H1 (cell line): ENCODE results near the gene SLC26A6. TPM values are rescaled to one million over a fixed set of nuclear protein-coding genes. Genes with fewer than 3 reads are reported as not detected.

Source experiments
- CTCF ChIA-PET: fragments of 300-600 bp; sonication (Branson Sonifier 250); formaldehyde crosslinking; loops from one replicate; lab custom pipeline; 2021; ENCODE audit not compliant: partially characterized antibody; lab: Charles Lee
- POLR2A ChIA-PET: fragments of 300-600 bp; sonication (Branson Sonifier 250); formaldehyde crosslinking; loops from one replicate; lab custom pipeline; 2021; ENCODE audit warnings: inconsistent platforms; ENCODE audit not compliant: partially characterized antibody; lab: Charles Lee
- DNase-seq, 2 experiments: peaks; one replicate each; pipeline versions ENCODE4 v3.0.0 to v3.0.0-alpha.2; 2010 to 2022; ENCODE audit warnings: low spot score in 2 of 2, low read depth in 1 of 2, mixed read lengths in 1 of 2
- FAIRE-seq: peaks from 2 replicates; lab custom pipeline; 2011; peaks lifted over from hg19 to GRCh38; lab: Jason Lieb, UNC
- H2AFZ ChIP-seq: 2 replicates; pipeline ENCODE4 v1.8.1; 2012; ENCODE audit warnings: low read length, inconsistent platforms
- H2AK5ac ChIP-seq: 2 replicates; pipeline ENCODE4 v1.6.1; 2013; ENCODE audit warnings: low read depth, low read length
- H2BK120ac ChIP-seq: replicated peaks from 2 replicates; pipeline ENCODE3; 2013; ENCODE audit warnings: low read depth, low read length, inconsistent platforms
- H2BK12ac ChIP-seq: 2 replicates; pipeline ENCODE4 v1.6.1; 2013; ENCODE audit warnings: low read depth, low read length
- H2BK15ac ChIP-seq: 2 replicates; pipeline ENCODE4 v1.6.1; 2013; ENCODE audit warnings: low read length
- H2BK20ac ChIP-seq: 2 replicates; pipeline ENCODE4 v1.6.1; 2013; ENCODE audit warnings: low read length
- H2BK5ac ChIP-seq: 2 replicates; pipeline ENCODE4 v1.6.1; 2013; ENCODE audit warnings: low read depth, low read length
- H3K14ac ChIP-seq: 2 replicates; pipeline ENCODE4 v1.6.1; 2013; ENCODE audit warnings: inconsistent platforms; ENCODE audit not compliant: insufficient read length
- H3K18ac ChIP-seq: 2 replicates; pipeline ENCODE4 v1.6.1; 2013; ENCODE audit warnings: low read length; ENCODE audit errors: extremely low read depth
- H3K23ac ChIP-seq: 2 replicates; pipeline ENCODE4 v1.6.1; 2013; ENCODE audit warnings: inconsistent platforms; ENCODE audit not compliant: insufficient read length
- H3K23me2 ChIP-seq: 2 replicates; pipeline ENCODE4 v1.6.1; 2013; ENCODE audit warnings: low read depth, low read length
- H3K27ac ChIP-seq: 2 replicates; pipeline ENCODE4 v1.6.1; 2011; ENCODE audit warnings: low read depth, low read length, inconsistent platforms
- H3K27me3 ChIP-seq, 4 experiments: replicated peaks in 1 of 4; 1 replicate in 1 of 4; 2 replicates in 3 of 4; pipeline versions ENCODE4 v1.6.1 to v1.8.1; 2011 to 2013; ENCODE audit warnings: low read length in 3 of 4, mild to moderate bottlenecking in 3 of 4, inconsistent platforms in 2 of 4, mixed read lengths in 2 of 4, moderate library complexity in 1 of 4; ENCODE audit not compliant: control insufficient read depth in 3 of 4, insufficient read depth in 3 of 4; ENCODE audit errors: extremely low read depth in 1 of 4
- H3K36me3 ChIP-seq, 4 experiments: 2 replicates each; pipeline versions ENCODE4 v1.6.1 to v1.8.1; 2011 to 2013; ENCODE audit warnings: mild to moderate bottlenecking in 4 of 4, low read length in 3 of 4, moderate library complexity in 2 of 4, control low read depth in 1 of 4, inconsistent platforms in 1 of 4; ENCODE audit not compliant: insufficient read depth in 4 of 4, control insufficient read depth in 2 of 4
- H3K4ac ChIP-seq: replicated peaks from 2 replicates; pipeline ENCODE3; 2013; ENCODE audit warnings: low read length, low read depth, mixed read lengths, inconsistent platforms; ENCODE audit not compliant: insufficient read length
- H3K4me1 ChIP-seq, 4 experiments: replicated peaks in 1 of 4; 1 replicate in 1 of 4; 2 replicates in 3 of 4; pipeline versions ENCODE4 v1.6.1 to v1.8.1; 2011 to 2013; ENCODE audit warnings: low read length in 3 of 4, inconsistent platforms in 2 of 4, mixed read lengths in 1 of 4; ENCODE audit not compliant: insufficient read depth in 4 of 4, control insufficient read depth in 3 of 4
- H3K4me2 ChIP-seq, 2 experiments: 2 replicates each; pipeline versions ENCODE4 v1.6.1 to v1.8.1; 2011 to 2013; ENCODE audit warnings: low read depth in 2 of 2, low read length in 2 of 2, control low read depth in 1 of 2, inconsistent platforms in 1 of 2, mild to moderate bottlenecking in 1 of 2; ENCODE audit not compliant: insufficient read depth in 1 of 2
- H3K4me3 ChIP-seq, 4 experiments: fragments of 200-600, 300-600 bp in 1 of 4; sonication (generic), shearing (Covaris generic), sonication (Bioruptor Twin) in 1 of 4; 2 replicates each; pipeline versions ENCODE4 v1.5.1 to v1.8.1; 2011 to 2016; ENCODE audit warnings: low read length in 4 of 4, low read depth in 3 of 4, control low read depth in 2 of 4, inconsistent platforms in 2 of 4, mild to moderate bottlenecking in 2 of 4, mixed read lengths in 1 of 4, moderate library complexity in 1 of 4; ENCODE audit not compliant: insufficient read depth in 2 of 4; ENCODE audit errors: extremely low read depth in 1 of 4
- H3K56ac ChIP-seq: replicated peaks from 2 replicates; pipeline ENCODE3; 2013; ENCODE audit warnings: low read depth, mild to moderate bottlenecking, mixed read lengths, low read length, inconsistent platforms; ENCODE audit not compliant: insufficient read length
- H3K79me1 ChIP-seq: 2 replicates; pipeline ENCODE4 v1.6.1; 2013; ENCODE audit warnings: low read depth, low read length, control low read depth
- H3K79me2 ChIP-seq, 2 experiments: 2 replicates each; pipeline versions ENCODE4 v1.6.1 to v1.8.1; 2012 to 2013; ENCODE audit warnings: low read length in 2 of 2, mild to moderate bottlenecking in 2 of 2, inconsistent platforms in 1 of 2; ENCODE audit not compliant: insufficient read depth in 2 of 2, control insufficient read depth in 1 of 2
- H3K9ac ChIP-seq, 4 experiments: replicated peaks in 1 of 4; 1 replicate in 1 of 4; 2 replicates in 3 of 4; pipeline versions ENCODE4 v1.6.1 to v1.8.1; 2011 to 2013; ENCODE audit warnings: low read depth in 3 of 4, low read length in 3 of 4, control low read depth in 2 of 4, mild to moderate bottlenecking in 2 of 4, moderate library complexity in 2 of 4, inconsistent platforms in 1 of 4; ENCODE audit errors: extremely low read depth in 1 of 4
- H3K9me3 ChIP-seq, 2 experiments: 2 replicates each; pipeline versions ENCODE4 v1.6.1 to v1.8.1; 2012 to 2013; ENCODE audit warnings: mild to moderate bottlenecking in 2 of 2, moderate library complexity in 2 of 2, control low read depth in 1 of 2, inconsistent platforms in 1 of 2, low read depth in 1 of 2, low read length in 1 of 2, mixed read lengths in 1 of 2; ENCODE audit not compliant: insufficient read depth in 2 of 2
- H4K20me1 ChIP-seq, 2 experiments: replicated peaks in 1 of 2; 2 replicates each; pipeline versions ENCODE3 to v1.8.1; 2011 to 2013; ENCODE audit warnings: inconsistent platforms in 2 of 2, low read length in 2 of 2, mild to moderate bottlenecking in 1 of 2; ENCODE audit not compliant: insufficient read depth in 2 of 2, control insufficient read depth in 1 of 2
- H4K5ac ChIP-seq: 2 replicates; pipeline ENCODE4 v1.6.1; 2013; ENCODE audit warnings: low read length, low read depth, mixed read lengths, inconsistent platforms; ENCODE audit not compliant: insufficient read length
- H4K8ac ChIP-seq: 2 replicates; pipeline ENCODE4 v1.8.0; 2013; ENCODE audit warnings: mild to moderate bottlenecking, moderate library complexity, low read length, inconsistent platforms; ENCODE audit not compliant: insufficient read depth; ENCODE audit errors: extremely low read depth
- H4K91ac ChIP-seq: replicated peaks from 2 replicates; pipeline ENCODE3; 2013; ENCODE audit warnings: low read length, mixed read lengths, inconsistent platforms; ENCODE audit not compliant: insufficient read length
- CBX5 ChIP-seq: fragments of 300-800, 300-1000 bp; sonication (generic); IDR thresholded peaks from 2 replicates; pipeline ENCODE4 v1.7.1; 2016; ENCODE audit warnings: antibody characterized with exemption, low read length, low read depth
- CBX8 ChIP-seq: fragments of 300-800, 300-1000 bp; sonication (generic); IDR thresholded peaks from 2 replicates; pipeline ENCODE4 v1.7.1; 2016; ENCODE audit warnings: low read depth, low read length, borderline replicate concordance
- CREB1 ChIP-seq: IDR thresholded peaks from 2 replicates; pipeline ENCODE4 v1.6.1; 2012; ENCODE audit warnings: inconsistent platforms
- FOSL1 ChIP-seq: IDR thresholded peaks from 2 replicates; pipeline ENCODE4 v1.6.1; 2011; ENCODE audit warnings: mild to moderate bottlenecking, low read depth, low read length, moderate library complexity; ENCODE audit not compliant: insufficient read depth
- HDAC2 ChIP-seq, 2 experiments: fragments of 300-600 bp in 1 of 2; sonication (generic) in 1 of 2; IDR thresholded peaks; 2 replicates each; pipeline ENCODE4 v1.6.1; 2011 to 2012; ENCODE audit warnings: low read depth in 2 of 2, low read length in 2 of 2, mild to moderate bottlenecking in 2 of 2, moderate library complexity in 2 of 2, borderline replicate concordance in 1 of 2, inconsistent platforms in 1 of 2
- JUN ChIP-seq: IDR thresholded peaks from 2 replicates; pipeline ENCODE4 v1.6.1; 2011; ENCODE audit warnings: low read depth, mild to moderate bottlenecking, improper control_type of control experiment, low read length
- KDM1A ChIP-seq: fragments of 200-600, 300-600 bp; sonication (generic); IDR thresholded peaks from 2 replicates; pipeline ENCODE4 v1.7.1; 2016; ENCODE audit warnings: mild to moderate bottlenecking, low read length, borderline replicate concordance
- SAP30 ChIP-seq: fragments of 300-600 bp; sonication (generic); IDR thresholded peaks from 2 replicates; pipeline ENCODE4 v1.7.1; 2012; ENCODE audit warnings: low read length, moderate library complexity, mild to moderate bottlenecking, inconsistent platforms; ENCODE audit not compliant: insufficient read depth, insufficient replicate concordance
- SIRT6 ChIP-seq: IDR thresholded peaks from one replicate; pipeline ENCODE4 v1.7.1; 2012; ENCODE audit warnings: low read length, inconsistent platforms
- SIX5 ChIP-seq: IDR thresholded peaks from 2 replicates; pipeline ENCODE4 v1.6.1; 2011; ENCODE audit warnings: mild to moderate bottlenecking, low read depth, low read length
- WGBS, 2 experiments: shearing (Covaris generic) in 1 of 2; methylation state at CpG; one replicate each; pipeline versions ENCODE4 v1.1.6 to v1.1.7; 2013 to 2015; ENCODE audit warnings: low lambda C conversion rate in 2 of 2, mixed read lengths in 2 of 2, inconsistent platforms in 1 of 2, low coverage in 1 of 2, missing lambda C conversion rate in 1 of 2; ENCODE audit not compliant: insufficient replicate concordance in 2 of 2, insufficient coverage in 1 of 2, insufficient read length in 1 of 2; ENCODE audit errors: extremely low coverage in 1 of 2, missing lambda C conversion rate in 1 of 2; 5-methylcytosine and 5-hydroxymethylcytosine counted together
- polyA plus RNA-seq, 7 experiments: library from polyadenylated mRNA; depleted of rRNA in 3 of 7; stranded (reverse) in 5 of 7; unstranded in 2 of 7; fragments of >200 nt in 5 of 7; fragments of 200-250 nt in 2 of 7; gene quantifications; 1 replicate in 5 of 7; 2 replicates in 1 of 7; 4 replicates in 1 of 7; pipeline versions ENCODE4 v1.2.1 to v1.2.3, GENCODE V29; 2011 to 2013; ENCODE audit warnings: missing spikeins in 2 of 7, mixed read lengths in 2 of 7
- total RNA-seq: library from RNA; stranded (reverse); fragmentation: NEBNext Ultra II Directional; extraction: Animal tissue kit (Norgen Biotek cat#: 25700); gene quantifications from 2 replicates; pipeline ENCODE4 v1.2.1, GENCODE V29; 2021
- TF ChIP-seq, protein P1 (sequence below): IDR thresholded peaks from 2 replicates; pipeline ENCODE4 v1.6.1; 2011; ENCODE audit warnings: low read depth, mild to moderate bottlenecking, low read length; ENCODE audit not compliant: insufficient read depth

The SLC26A6 gene
- total and polyA plus RNA-seq, 2 of the 8 experiments (the other 6 are each of a cell fraction or from before 2014, with no cell fraction given), result 50.4 to 58.0 TPM

DNA sequence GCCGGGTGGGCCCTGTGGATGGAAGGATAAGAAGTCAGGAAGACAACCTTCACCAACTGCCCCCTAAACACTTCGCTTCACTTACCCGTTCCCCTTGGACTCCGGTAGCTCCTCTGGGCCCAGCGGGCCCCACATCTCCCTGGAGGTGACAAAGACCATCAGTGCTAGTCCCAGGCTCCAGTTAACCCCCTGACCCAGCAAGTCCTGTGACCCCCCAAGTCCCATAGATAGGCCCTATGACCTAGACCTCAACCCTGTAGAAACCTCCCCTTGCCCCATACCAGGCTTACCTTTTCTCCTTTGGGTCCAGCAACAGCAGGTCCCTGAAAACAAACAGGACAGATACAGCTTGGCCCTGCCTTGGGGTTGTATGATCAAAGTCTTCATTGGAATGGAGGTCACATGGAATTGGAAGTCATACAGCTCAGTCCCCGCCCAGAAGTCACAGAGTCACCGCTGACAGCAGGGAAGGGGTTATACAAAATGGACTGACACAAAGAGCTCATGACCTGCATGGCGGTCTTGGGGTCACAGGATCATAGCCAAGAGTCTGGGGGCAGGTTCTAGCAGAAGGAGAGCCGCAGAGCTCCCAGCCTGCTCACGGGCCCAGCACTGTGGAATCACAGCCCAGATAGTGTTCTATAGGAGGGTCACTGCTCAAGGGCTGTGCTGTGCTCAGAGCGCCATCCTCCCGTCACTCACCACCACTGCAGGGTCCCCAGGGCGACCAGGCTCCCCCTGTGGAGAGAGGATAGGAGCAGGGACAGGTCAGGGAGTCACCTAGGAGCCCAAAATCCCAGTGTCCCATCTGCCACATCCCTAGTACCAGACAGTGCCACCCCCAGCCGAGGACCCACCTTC is 53.4 kb downstream of the SLC26A6 start:
- Histone ChIP-seq H2BK20ac (no peak overlapping the region), H3K79me2 (no peaks in the 10 kb centered on the region), H4K8ac (no peak overlapping the region), H3K36me3 (peaks cover 0 to 5% (median 1%) of the 10 kb centered on the region in 4 experiments; a peak in 2 of 8 replicates), H2AFZ (no peak overlapping the region), H4K20me1 (no peaks in the 10 kb centered on the region), H2BK120ac (no peak overlapping the region), H2AK5ac (no peak overlapping the region), H3K18ac (no peak overlapping the region), H2BK15ac (no peak overlapping the region), H3K4ac (no peak overlapping the region), H3K4me3 (no peak overlapping the region), H3K4me1 (no peaks in the 10 kb centered on the region), H3K56ac (no peak overlapping the region), H3K9ac (no peak overlapping the region), H4K91ac (no peak overlapping the region), H3K4me2 (no peak overlapping the region), H3K23ac (no peak overlapping the region), H2BK12ac (no peak overlapping the region), H2BK5ac (no peak overlapping the region), H4K5ac (no peak overlapping the region), H3K27ac (no peak overlapping the region), H3K9me3 (no peaks in the 10 kb centered on the region), H3K14ac (no peak overlapping the region), H3K23me2 (no peaks in the 10 kb centered on the region), H3K79me1 (no peaks in the 10 kb centered on the region), H3K27me3 (no peaks in the 10 kb centered on the region)
- WGBS, 2 experiments, result 87% methylated on average over 13 of the region's 14 CpGs; no CpG with 5 or more reads in 1 of the 2 experiments
- ChIA-PET CTCF (interaction anchor here (0.6 to 1.1 kb wide), 6 partner anchors 9 to 338 kb away, joined by 3 to 4 read pairs (median 3); no protein-coding TSS in a partner anchor), POLR2A (interaction anchor here (0.8 to 2.5 kb wide), 7 partner anchors 11 to 153 kb away, joined by 3 to 14 read pairs (median 4); partner anchors contain the start of genes CELSR3 and COL7A1)
- DNase-seq (no peak), FAIRE-seq (no peak)
- no peak for TF ChIP-seq FOSL1
- TF ChIP-seq SIRT6, result no peak
- TF ChIP-seq SIX5, result no peak
- TF ChIP-seq CBX8, result no peak
- no peak for TF ChIP-seq JUN
- TF ChIP-seq, protein P1, sequence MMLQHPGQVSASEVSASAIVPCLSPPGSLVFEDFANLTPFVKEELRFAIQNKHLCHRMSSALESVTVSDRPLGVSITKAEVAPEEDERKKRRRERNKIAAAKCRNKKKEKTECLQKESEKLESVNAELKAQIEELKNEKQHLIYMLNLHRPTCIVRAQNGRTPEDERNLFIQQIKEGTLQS, result no peak
- TF ChIP-seq HDAC2 (IDR thresholded peaks at IDR 0.05; ENCODE audit: borderline replicate concordance in 1 of 2, low read depth in 2 of 2, low read length in 2 of 2), result no peak
- no peak for TF ChIP-seq CREB1
- TF ChIP-seq CBX5, result no peak
- TF ChIP-seq SAP30, result no peak
- no peak for TF ChIP-seq KDM1A
